H9 (cell line): ENCODE measurements around the gene EPB41L4B. TPM values are rescaled to one million over a fixed set of nuclear protein-coding genes. Genes with fewer than 3 reads are reported as not detected.

Source experiments
- DNase-seq: peaks from one replicate; pipeline ENCODE4 v3.0.0-alpha.2; 2017
- H2AFZ ChIP-seq: one replicate; pipeline ENCODE4 v1.6.1; 2013; ENCODE audit warnings: mild to moderate bottlenecking, low read length, control low read depth, moderate library complexity
- H2AK5ac ChIP-seq: 2 replicates; pipeline ENCODE4 v1.6.1; 2013; ENCODE audit warnings: low read length, control low read depth, mixed read lengths; ENCODE audit not compliant: insufficient read length
- H2BK120ac ChIP-seq: one replicate; pipeline ENCODE4 v1.6.1; 2013; ENCODE audit warnings: low read depth, mild to moderate bottlenecking, low read length, control low read depth, inconsistent platforms; ENCODE audit not compliant: poor library complexity, severe bottlenecking
- H2BK12ac ChIP-seq: 2 replicates; pipeline ENCODE4 v1.6.1; 2013; ENCODE audit warnings: low read length, control low read depth, mixed read lengths, low read depth; ENCODE audit not compliant: insufficient read length
- H2BK15ac ChIP-seq: 2 replicates; pipeline ENCODE4 v1.6.1; 2013; ENCODE audit warnings: low read depth, low read length, control low read depth
- H2BK20ac ChIP-seq: one replicate; pipeline ENCODE4 v1.6.1; 2013; ENCODE audit warnings: low read depth, mild to moderate bottlenecking, low read length, control low read depth, inconsistent platforms; ENCODE audit not compliant: poor library complexity, severe bottlenecking
- H2BK5ac ChIP-seq: 2 replicates; pipeline ENCODE4 v1.6.1; 2013; ENCODE audit warnings: low read length, control low read depth, mixed read lengths; ENCODE audit not compliant: insufficient read length
- H3K14ac ChIP-seq: 2 replicates; pipeline ENCODE4 v1.6.1; 2013; ENCODE audit warnings: low read length, control low read depth; ENCODE audit not compliant: insufficient read depth
- H3K18ac ChIP-seq: 2 replicates; pipeline ENCODE4 v1.6.1; 2013; ENCODE audit warnings: low read depth, mild to moderate bottlenecking, mixed read lengths, low read length, control low read depth; ENCODE audit not compliant: insufficient read length
- H3K23ac ChIP-seq: 2 replicates; pipeline ENCODE4 v1.6.1; 2013; ENCODE audit warnings: low read length, control low read depth, mixed read lengths, low read depth; ENCODE audit not compliant: insufficient read length
- H3K23me2 ChIP-seq: 2 replicates; pipeline ENCODE4 v1.6.1; 2013; ENCODE audit warnings: low read depth, mild to moderate bottlenecking, mixed read lengths, low read length, control low read depth; ENCODE audit not compliant: insufficient read length, poor library complexity, severe bottlenecking
- H3K27ac ChIP-seq: 2 replicates; pipeline ENCODE4 v1.5.1; 2013; ENCODE audit warnings: low read length, control low read depth, mixed read lengths, low read depth; ENCODE audit not compliant: insufficient read length
- H3K27me3 ChIP-seq: 2 replicates; pipeline ENCODE4 v1.6.1; 2013; ENCODE audit warnings: low read length, control low read depth, inconsistent platforms; ENCODE audit not compliant: insufficient read depth
- H3K4ac ChIP-seq: 2 replicates; pipeline ENCODE4 v1.6.1; 2013; ENCODE audit warnings: low read depth, mild to moderate bottlenecking, control low read depth, inconsistent platforms, low read length, moderate library complexity
- H3K4me1 ChIP-seq: 2 replicates; pipeline ENCODE4 v1.6.1; 2013; ENCODE audit warnings: low read length, control low read depth, inconsistent platforms; ENCODE audit not compliant: insufficient read depth
- H3K4me2 ChIP-seq: 2 replicates; pipeline ENCODE4 v1.6.1; 2013; ENCODE audit warnings: low read length, control low read depth, mixed read lengths; ENCODE audit not compliant: insufficient read length, insufficient read depth
- H3K56ac ChIP-seq: 2 replicates; pipeline ENCODE4 v1.6.1; 2013; ENCODE audit warnings: low read depth, mild to moderate bottlenecking, mixed read lengths, low read length, control low read depth; ENCODE audit not compliant: insufficient read length
- H3K79me1 ChIP-seq: 2 replicates; pipeline ENCODE4 v1.6.1; 2013; ENCODE audit warnings: low read depth, mild to moderate bottlenecking, moderate library complexity, low read length, control low read depth, inconsistent platforms; ENCODE audit not compliant: insufficient read depth, poor library complexity, severe bottlenecking
- H3K79me2 ChIP-seq: 2 replicates; pipeline ENCODE4 v1.6.1; 2013; ENCODE audit warnings: low read length, control low read depth, inconsistent platforms; ENCODE audit not compliant: insufficient read depth
- H3K9ac ChIP-seq: 2 replicates; pipeline ENCODE4 v1.6.1; 2013; ENCODE audit warnings: low read length, control low read depth, mixed read lengths; ENCODE audit not compliant: insufficient read length; ENCODE audit errors: extremely low read depth
- H3K9me3 ChIP-seq: one replicate; pipeline ENCODE4 v1.6.1; 2013; ENCODE audit warnings: low read depth, low read length, inconsistent platforms; ENCODE audit not compliant: control insufficient read depth
- H3T11ph ChIP-seq: one replicate; pipeline ENCODE4 v1.6.1; 2013; ENCODE audit warnings: mild to moderate bottlenecking, low read length, control low read depth, inconsistent platforms
- H4K20me1 ChIP-seq: one replicate; pipeline ENCODE4 v1.6.1; 2013; ENCODE audit not compliant: control insufficient read depth, insufficient read length, insufficient read depth
- H4K5ac ChIP-seq: 2 replicates; pipeline ENCODE4 v1.6.1; 2013; ENCODE audit warnings: low read depth, mild to moderate bottlenecking, mixed read lengths, low read length, control low read depth; ENCODE audit not compliant: insufficient read length
- H4K8ac ChIP-seq: replicated peaks from 2 replicates; pipeline ENCODE4 v1.6.1; 2013; ENCODE audit warnings: low read length, control low read depth, mixed read lengths, low read depth; ENCODE audit not compliant: insufficient read length
- H4K91ac ChIP-seq: 2 replicates; pipeline ENCODE4 v1.6.1; 2013; ENCODE audit warnings: low read depth, mild to moderate bottlenecking, moderate library complexity, mixed read lengths, low read length, control low read depth; ENCODE audit not compliant: insufficient read length
- H3K27ac Mint-ChIP-seq, 3 experiments: 2 replicates in 2 of 3; 3 replicates in 1 of 3; pipeline ENCODE4 v1.8.0; 2020 to 2021; ENCODE audit warnings: mixed read lengths in 3 of 3, mild to moderate bottlenecking in 1 of 3, moderate library complexity in 1 of 3
- H3K27me3 Mint-ChIP-seq: 2 replicates; pipeline ENCODE4 v1.8.0; 2021; ENCODE audit warnings: low read depth, mild to moderate bottlenecking, moderate library complexity, mixed read lengths
- H3K36me3 Mint-ChIP-seq, 3 experiments: 2 replicates in 2 of 3; 3 replicates in 1 of 3; pipeline ENCODE4 v1.8.0; 2020 to 2021; ENCODE audit warnings: low read depth in 3 of 3, mixed read lengths in 3 of 3; ENCODE audit not compliant: insufficient read depth in 1 of 3
- H3K4me1 Mint-ChIP-seq, 2 experiments: 2 replicates each; pipeline ENCODE4 v1.8.0; 2020; ENCODE audit warnings: mixed read lengths in 2 of 2
- H3K4me3 Mint-ChIP-seq, 2 experiments: 2 replicates in 1 of 2; 3 replicates in 1 of 2; pipeline ENCODE4 v1.8.0; 2020 to 2021; ENCODE audit warnings: mild to moderate bottlenecking in 2 of 2, mixed read lengths in 2 of 2, moderate library complexity in 1 of 2
- H3K9me3 Mint-ChIP-seq, 2 experiments: 2 replicates in 1 of 2; 3 replicates in 1 of 2; pipeline ENCODE4 v1.8.0; 2020; ENCODE audit warnings: mild to moderate bottlenecking in 2 of 2, mixed read lengths in 2 of 2, moderate library complexity in 1 of 2
- WGBS: extraction: QIAGEN DNeasy Blood & Tissue Kit; methylation state at CpG from one replicate; pipeline ENCODE4 v1.1.7; 2013; ENCODE audit warnings: missing lambda C conversion rate, low lambda C conversion rate, mixed read lengths; ENCODE audit not compliant: insufficient read length; ENCODE audit errors: extremely low coverage; 5-methylcytosine and 5-hydroxymethylcytosine counted together
- total RNA-seq: library from RNA; stranded (reverse); gene quantifications from 2 replicates; pipeline ENCODE4 v1.2.1, GENCODE V29; 2021
- TF ChIP-seq, protein P1 (sequence below): fragments of 200-600 bp; sonication (generic); conservative IDR thresholded peaks from 3 replicates; pipeline ENCODE4 v1.8.0; 2021; ENCODE audit warnings: antibody characterized with exemption, mild to moderate bottlenecking

The EPB41L4B gene
- total RNA-seq, 1 experiment from 2014 or later: 18.9 TPM

- H3K79me2 ChIP-seq: peaks cover 33% of the 10 kb centered on the region; the same call in 1 of the 2 replicates
- DNase-seq: no peak
- Mint-ChIP-seq H3K36me3 (peaks cover 6 to 8% (median 8%) of the 10 kb centered on the region in 3 experiments; a peak in 4 of 7 replicates), H3K9me3 (no peaks in the 10 kb centered on the region), H3K4me1 (peaks cover 73% of the 10 kb centered on the region in 2 experiments), H3K4me3 (no peak overlapping the region), H3K27me3 (no peaks in the 10 kb centered on the region), H3K27ac (0 out of 7 replicates have a peak overlapping the region, but pooled peaks of 1 of the 3 experiments have one; percentile 29)
- H3K9me3 ChIP-seq: no peaks in the 10 kb centered on the region
- no peak overlapping the region for H3K14ac ChIP-seq
- no peak overlapping the region for H3K27ac ChIP-seq
- H2BK20ac ChIP-seq: no peak overlapping the region
- H4K8ac ChIP-seq: no peak overlapping the region
- no peaks in the 10 kb centered on the region for H3K27me3 ChIP-seq
- no peak overlapping the region for H4K5ac ChIP-seq
- H2AK5ac ChIP-seq: no peak overlapping the region
- no peak overlapping the region for H3K18ac ChIP-seq
- no peak overlapping the region for H3T11ph ChIP-seq
- no CpG with 5 or more reads among the region's 7 CpGs for WGBS
- TF ChIP-seq, protein P1, sequence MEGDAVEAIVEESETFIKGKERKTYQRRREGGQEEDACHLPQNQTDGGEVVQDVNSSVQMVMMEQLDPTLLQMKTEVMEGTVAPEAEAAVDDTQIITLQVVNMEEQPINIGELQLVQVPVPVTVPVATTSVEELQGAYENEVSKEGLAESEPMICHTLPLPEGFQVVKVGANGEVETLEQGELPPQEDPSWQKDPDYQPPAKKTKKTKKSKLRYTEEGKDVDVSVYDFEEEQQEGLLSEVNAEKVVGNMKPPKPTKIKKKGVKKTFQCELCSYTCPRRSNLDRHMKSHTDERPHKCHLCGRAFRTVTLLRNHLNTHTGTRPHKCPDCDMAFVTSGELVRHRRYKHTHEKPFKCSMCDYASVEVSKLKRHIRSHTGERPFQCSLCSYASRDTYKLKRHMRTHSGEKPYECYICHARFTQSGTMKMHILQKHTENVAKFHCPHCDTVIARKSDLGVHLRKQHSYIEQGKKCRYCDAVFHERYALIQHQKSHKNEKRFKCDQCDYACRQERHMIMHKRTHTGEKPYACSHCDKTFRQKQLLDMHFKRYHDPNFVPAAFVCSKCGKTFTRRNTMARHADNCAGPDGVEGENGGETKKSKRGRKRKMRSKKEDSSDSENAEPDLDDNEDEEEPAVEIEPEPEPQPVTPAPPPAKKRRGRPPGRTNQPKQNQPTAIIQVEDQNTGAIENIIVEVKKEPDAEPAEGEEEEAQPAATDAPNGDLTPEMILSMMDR: no peak
- H2AFZ ChIP-seq: no peak overlapping the region
- H3K23ac ChIP-seq: no peak overlapping the region
- no peak overlapping the region for H2BK15ac ChIP-seq
- no peak overlapping the region for H2BK12ac ChIP-seq
- H3K23me2 ChIP-seq: no peaks in the 10 kb centered on the region
- no peaks in the 10 kb centered on the region for H4K20me1 ChIP-seq
- H3K9ac ChIP-seq: no peak overlapping the region
- H3K56ac ChIP-seq: no peak overlapping the region
- no peak overlapping the region for H2BK120ac ChIP-seq
- no peak overlapping the region for H4K91ac ChIP-seq
- no peak overlapping the region for H2BK5ac ChIP-seq
- H3K4me1 ChIP-seq: peaks cover 32% of the 10 kb centered on the region
- no peak overlapping the region for H3K4ac ChIP-seq
- peaks cover 11% of the 10 kb centered on the region for H3K79me1 ChIP-seq
- no peak overlapping the region for H3K4me2 ChIP-seq
Observed at GRCh38 chr9:109312783-109313182, 8.1 kb downstream of the EPB41L4B start.
